Activated T-cell treated with anti-CD3 and anti-CD28 coated beads for 24 hours (primary cell): ENCODE data around the gene HS3ST3B1.

Experiments
- DNase-seq: peaks from one replicate; pipeline ENCODE4 v3.0.0-alpha.2; 2020; ENCODE audit warnings: low read depth

Gene HS3ST3B1

GRCh38 chr17:14303343-14304221 is 2.7 kb downstream of the HS3ST3B1 start:
- DNase-seq: no peak

- no peak for DNase-seq
Observed at GRCh38 chr17:14304222-14304772, 3.4 kb downstream of the HS3ST3B1 start.

- no peak for DNase-seq
Observed at GRCh38 chr17:14304773-14305517, 4.1 kb downstream of the HS3ST3B1 start.

GRCh38 chr17:14305785-14306496 is 5.1 kb downstream of the HS3ST3B1 start:
- no peak for DNase-seq

GRCh38 chr17:14306596-14306995 is 5.7 kb downstream of the HS3ST3B1 start:
- no peak for DNase-seq

- no peak for DNase-seq
Observed at GRCh38 chr17:14307560-14308024, 6.7 kb downstream of the HS3ST3B1 start.

- no peak for DNase-seq
Observed at GRCh38 chr17:14308636-14308964, 7.7 kb downstream of the HS3ST3B1 start.

GRCh38 chr17:14308965-14309879 is 8.3 kb downstream of the HS3ST3B1 start:
- peak; percentile 88 for DNase-seq

GRCh38 chr17:14310101-14310500 is 9.2 kb downstream of the HS3ST3B1 start:
- no peak for DNase-seq

DNA sequence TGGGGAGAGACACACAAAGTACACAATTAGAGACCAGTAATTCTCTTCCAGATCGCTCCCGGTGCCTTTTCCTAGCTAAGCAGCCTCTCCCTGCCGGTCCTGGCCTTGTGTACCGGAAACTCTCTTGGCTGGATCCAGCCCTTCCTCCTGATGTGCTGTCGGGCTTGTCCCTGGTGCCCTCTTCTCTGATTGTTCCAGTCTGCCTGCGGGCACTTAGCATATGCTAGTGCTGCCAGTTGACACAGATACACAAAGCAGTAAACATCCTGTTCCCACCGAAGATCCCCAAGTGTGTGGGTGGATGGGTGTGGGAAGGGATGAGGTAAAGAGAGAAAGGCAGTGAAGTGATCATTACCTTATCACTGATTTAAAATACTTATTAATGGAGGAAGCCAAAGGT is 9.7 kb downstream of the HS3ST3B1 start:
- DNase-seq: no peak

DNA sequence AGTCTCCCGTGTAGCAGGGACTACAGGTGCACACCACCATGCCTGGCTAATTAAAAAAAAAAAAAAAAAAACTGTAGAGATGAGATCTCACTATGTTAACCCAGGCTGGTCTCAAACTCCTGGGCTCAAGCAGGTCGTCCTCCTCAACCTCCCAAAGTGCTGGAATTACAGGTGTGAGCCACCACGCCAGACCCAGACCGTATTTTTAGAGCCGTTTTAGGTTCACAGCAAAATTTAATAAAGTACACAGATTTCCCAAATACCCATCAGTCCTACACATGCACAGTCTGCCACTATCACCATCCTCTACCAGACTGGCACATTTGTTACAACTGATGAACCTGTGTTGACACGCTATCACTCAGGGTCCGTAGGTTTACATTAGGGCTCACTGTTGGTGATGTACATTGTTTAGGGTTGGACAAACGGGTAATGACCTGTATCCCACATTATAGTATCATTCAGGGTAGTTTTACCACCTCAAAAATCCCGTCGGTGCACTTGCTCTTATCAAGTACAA is 10.4 kb downstream of the HS3ST3B1 start:
- DNase-seq: no peak

DNA sequence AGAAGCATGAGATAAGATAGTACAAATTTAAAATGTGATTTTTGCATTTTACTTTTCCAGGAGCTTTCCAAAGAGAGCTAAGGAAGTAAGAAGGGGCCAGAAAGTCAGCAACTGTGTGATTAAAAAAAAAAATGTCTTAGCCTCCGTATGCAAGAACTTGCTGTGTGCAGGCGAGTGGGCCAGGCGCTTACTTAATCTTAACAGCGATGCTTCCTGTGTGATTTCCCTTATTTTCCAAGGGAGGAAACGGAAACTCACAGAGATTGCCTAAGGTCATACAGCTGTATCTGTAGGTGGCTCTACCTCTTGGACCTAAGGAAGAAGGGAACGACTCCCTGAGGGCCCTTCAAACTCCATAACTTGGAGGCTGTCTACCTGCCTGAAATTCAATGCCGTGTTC is 11.1 kb downstream of the HS3ST3B1 start:
- DNase-seq: no peak

- DNase-seq: no peak
Observed at GRCh38 chr17:14312522-14312921, 11.6 kb downstream of the HS3ST3B1 start.

GRCh38 chr17:14316126-14316832 is 15.4 kb downstream of the HS3ST3B1 start:
- no peak for DNase-seq

- DNase-seq: no peak
Observed at GRCh38 chr17:14317383-14317782, 16.5 kb downstream of the HS3ST3B1 start.

DNA sequence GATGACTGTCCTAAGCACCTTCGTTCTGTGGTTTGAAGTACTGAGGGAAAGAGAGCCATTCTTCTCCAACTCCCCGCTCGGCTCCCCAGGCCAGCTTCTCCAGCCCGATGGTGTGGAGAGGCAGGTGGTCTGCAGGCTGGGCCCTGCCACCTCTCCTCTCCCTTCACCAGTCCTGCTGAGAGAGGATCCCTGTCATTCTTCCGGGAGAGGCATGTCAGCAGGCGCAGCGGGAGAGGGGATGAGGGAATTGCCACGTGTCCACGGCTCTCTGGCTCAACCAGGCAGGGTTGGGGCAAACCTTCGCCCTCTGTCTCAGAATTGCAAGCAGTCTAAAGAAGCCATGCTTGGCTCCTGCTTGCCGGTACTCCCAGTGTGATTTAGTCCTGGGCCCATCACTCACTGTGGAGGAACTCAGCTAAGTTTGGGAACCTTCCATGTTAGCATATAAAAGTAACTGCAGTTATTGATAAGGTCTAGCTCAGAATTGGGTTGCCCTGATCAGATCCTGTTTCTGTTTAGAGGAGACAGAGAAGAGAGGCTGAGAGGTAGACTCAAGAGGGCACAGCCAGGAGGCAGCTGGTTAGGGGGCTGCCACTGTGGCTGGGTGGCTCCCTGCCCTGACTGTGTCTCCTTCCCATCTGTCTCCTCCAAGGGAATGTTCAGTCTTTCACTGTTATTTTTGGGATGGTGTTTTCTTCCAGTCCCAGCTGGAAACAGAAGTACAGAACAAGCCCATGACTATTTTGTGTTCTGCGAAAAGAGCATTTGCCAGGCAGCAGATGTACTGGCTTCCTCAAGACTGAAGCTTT is 17.4 kb downstream of the HS3ST3B1 start:
- no peak for DNase-seq

DNA sequence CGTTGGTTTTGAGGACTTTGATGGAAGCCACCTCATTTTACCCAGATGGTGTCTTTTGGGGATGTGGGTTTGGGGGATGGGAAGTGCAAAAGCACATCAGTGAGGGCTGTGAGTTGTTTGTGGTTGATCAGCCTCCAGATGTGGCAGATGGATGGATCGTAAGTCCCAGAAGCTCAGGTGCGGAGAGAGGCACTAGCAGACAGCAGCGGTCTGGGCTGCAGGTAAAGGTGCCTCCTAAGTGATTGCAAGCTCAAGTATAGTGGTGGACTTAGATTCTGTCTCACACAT is 18.0 kb downstream of the HS3ST3B1 start:
- no peak for DNase-seq

- DNase-seq: no peak
Observed at GRCh38 chr17:14320098-14320497, 19.2 kb downstream of the HS3ST3B1 start.

DNA sequence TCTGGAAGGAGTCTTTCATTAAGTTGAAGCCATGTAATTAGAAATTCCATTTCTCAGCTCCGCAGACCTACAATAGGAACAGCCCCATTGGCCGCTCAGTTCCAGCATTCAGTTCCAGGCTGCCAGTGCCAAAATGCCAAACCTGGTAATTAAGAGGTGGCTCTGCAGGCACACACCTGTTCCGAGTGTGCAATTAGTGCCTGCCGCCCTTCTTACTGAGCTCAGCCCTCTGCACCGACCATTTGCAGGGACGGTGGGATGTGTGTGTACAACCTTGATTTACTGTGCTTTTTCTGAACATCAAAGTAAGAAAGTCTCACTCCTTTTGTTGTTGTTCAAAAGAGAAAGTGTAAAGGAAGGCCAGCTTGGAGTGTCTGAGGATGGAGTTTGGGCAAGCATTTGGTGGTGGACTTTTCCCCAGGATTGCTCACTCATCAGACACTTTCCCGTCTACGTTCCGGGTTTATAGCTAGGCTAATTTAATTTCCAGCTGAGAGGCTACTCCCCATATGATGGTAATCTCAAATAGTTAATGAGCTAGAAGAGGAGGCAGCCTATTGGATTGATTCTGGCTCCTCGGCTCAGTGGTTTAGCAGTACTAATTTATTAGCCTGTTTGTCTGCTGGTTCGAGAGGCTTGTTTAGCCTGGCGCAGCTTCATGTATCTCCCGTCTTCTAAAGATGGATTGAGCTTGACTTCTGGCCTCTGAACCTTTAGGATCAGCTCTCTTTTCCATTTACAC is 20.0 kb downstream of the HS3ST3B1 start:
- DNase-seq: no peak
